ENCODE data around the gene ITCH.
"Not testable (repeated sequence)": the region's sequence is repeated elsewhere in the genome, so short reads cannot be mapped to it uniquely, and the experiment has no call there.

The ITCH gene

GRCh38 chr20:34472246-34472925 lies 109.3 kb downstream of the ITCH start:
- peak; percentile 20 for DNase-seq

GRCh38 chr20:34473262-34473883 lies 110.3 kb downstream of the ITCH start:
- peak; percentile 66 for DNase-seq

GRCh38 chr20:34475979-34476736 lies 113.1 kb downstream of the ITCH start:
- no peak for DNase-seq

GRCh38 chr20:34479627-34480026 lies 116.6 kb downstream of the ITCH start:
- DNase-seq: no peak

GRCh38 chr20:34482154-34482553 lies 119.1 kb downstream of the ITCH start:
- DNase-seq: not testable (repeated sequence)

GRCh38 chr20:34483585-34484220 lies 120.6 kb downstream of the ITCH start:
- DNase-seq: not testable (repeated sequence)

- DNase-seq: no peak
Measured at GRCh38 chr20:34485068-34485634, 122.1 kb downstream of the ITCH start.

GRCh38 chr20:34491226-34491931 lies 128.3 kb downstream of the ITCH start:
- no peak for DNase-seq

GRCh38 chr20:34491932-34492509 lies 128.9 kb downstream of the ITCH start:
- DNase-seq: no peak

- DNase-seq: no peak
Measured at GRCh38 chr20:34493646-34494045, 130.6 kb downstream of the ITCH start.

- no peak for DNase-seq
Measured at GRCh38 chr20:34495307-34495706, 132.2 kb downstream of the ITCH start.

- DNase-seq: no peak
Measured at GRCh38 chr20:34495916-34496315, 132.8 kb downstream of the ITCH start.

GRCh38 chr20:34497596-34497995 lies 134.5 kb downstream of the ITCH start:
- DNase-seq: not testable (repeated sequence)

GRCh38 chr20:34500823-34501222 lies 137.8 kb downstream of the ITCH start:
- DNase-seq: no peak

GRCh38 chr20:34506480-34506879 lies 143.4 kb downstream of the ITCH start:
- peak; percentile 31 for DNase-seq

GRCh38 chr20:34507702-34508413 lies 144.8 kb downstream of the ITCH start:
- DNase-seq: no peak

GRCh38 chr20:34510575-34510974 lies 147.5 kb downstream of the ITCH start:
- DNase-seq: no peak

GRCh38 chr20:34511891-34512265 lies 148.8 kb downstream of the ITCH start:
- no peak for DNase-seq

- no peak for DNase-seq
Measured at GRCh38 chr20:34512266-34512954, 149.3 kb downstream of the ITCH start.

- no peak for DNase-seq
Measured at GRCh38 chr20:34512955-34513419, 149.9 kb downstream of the ITCH start.

GRCh38 chr20:34514034-34514433 lies 151.0 kb downstream of the ITCH start:
- not testable (repeated sequence) for DNase-seq
